Esophagus muscularis mucosa (tissue), 4 donors: ENCODE measurements around the gene NEK11. TPM values are rescaled to one million over a fixed set of nuclear protein-coding genes. Genes with fewer than 3 reads are reported as not detected.

ENCODE experiments used
- DNase-seq: peaks from one replicate; pipeline ENCODE4 v3.0.0-alpha.2; 2017; ENCODE audit errors: extremely low spot score
- H3K27ac ChIP-seq, 4 donors: fragments of 200-600 bp; sonication (generic); replicated peaks in 1 of 4; 1 replicate in 3 of 4; 2 replicates in 1 of 4; pipeline ENCODE4 v1.5.1; 2016 to 2019; ENCODE audit warnings: mild to moderate bottlenecking in 1 of 4
- H3K27me3 ChIP-seq, 4 donors: fragments of 200-600 bp; sonication (generic); one replicate each; pipeline versions ENCODE4 v1.5.1 to v1.6.0; 2016 to 2019
- H3K36me3 ChIP-seq, 4 donors: fragments of 200-600 bp; sonication (generic); one replicate each; pipeline ENCODE4 v1.5.1; 2016 to 2019
- H3K4me1 ChIP-seq, 4 donors: fragments of 200-600 bp; sonication (generic); one replicate each; pipeline ENCODE4 v1.5.1; 2016 to 2019
- H3K4me3 ChIP-seq, 4 donors: fragments of 200-600 bp; sonication (generic); 1 replicate in 2 of 4; 2 replicates in 2 of 4; pipeline ENCODE4 v1.5.1; 2016 to 2019; ENCODE audit warnings: mild to moderate bottlenecking in 4 of 4, moderate library complexity in 1 of 4
- H3K9me3 ChIP-seq, 4 donors: fragments of 200-600 bp; sonication (generic); 1 replicate in 3 of 4; 2 replicates in 1 of 4; pipeline ENCODE4 v1.5.1; 2016 to 2019
- CTCF ChIP-seq, 3 experiments: fragments of 200-600 bp in 2 of 3; fragments of 450-650 bp in 1 of 3; sonication (generic) in 2 of 3; IDR thresholded peaks; one replicate each; pipeline ENCODE4 v1.5.1; 2017 to 2019; ENCODE audit warnings: antibody characterized with exemption in 3 of 3, mild to moderate bottlenecking in 2 of 3, moderate library complexity in 1 of 3
- EP300 ChIP-seq: sonication (generic); formaldehyde crosslinking; IDR thresholded peaks from one replicate; pipeline ENCODE4 v1.6.1; 2017; ENCODE audit warnings: antibody characterized with exemption
- POLR2A ChIP-seq: fragments of 450-650 bp; IDR thresholded peaks from one replicate; pipeline ENCODE4 v1.6.1; 2017; ENCODE audit warnings: antibody characterized with exemption, moderate library complexity, mild to moderate bottlenecking, low read depth
- POLR2AphosphoS5 ChIP-seq, 2 donors: sonication (generic); formaldehyde crosslinking; IDR thresholded peaks; one replicate each; pipeline ENCODE4 v1.6.1; 2017; ENCODE audit warnings: antibody characterized with exemption in 2 of 2
- WGBS: methylation state at CpG from one replicate; pipeline ENCODE4 v1.1.5; 2018; 5-methylcytosine and 5-hydroxymethylcytosine counted together
- intact Hi-C: fragments of 100-400 bp; cut with DNase I; formaldehyde crosslinking; loops from one replicate; pipeline ENCODE4 v1.15.1; 2023
- total RNA-seq, 4 donors: library from RNA; depleted of rRNA; stranded (reverse); fragments of >200 nt; gene quantifications; one replicate each; pipeline versions ENCODE4 v1.1.0 to v1.2.1, GENCODE V29; 2016

The NEK11 gene
- total RNA-seq, 4 donors from 2014 or later, result 5.4 to 12.0 (median 6.8) TPM

GRCh38 chr3:131158434-131158833 is 131.8 kb downstream of the NEK11 start:
- no peaks in the 10 kb centered on the region for H3K4me1 ChIP-seq
- no peak overlapping the region for H3K27ac ChIP-seq
- 100% methylated on average over 1 of the region's 4 CpGs for WGBS
- intact Hi-C loops, result no loop called here
- no peaks in the 10 kb centered on the region for H3K9me3 ChIP-seq
- DNase-seq, result no peak
- peaks cover 0 to 3% (median 0%) of the 10 kb centered on the region in 4 donors for H3K36me3 ChIP-seq
- H3K4me3 ChIP-seq, result no peak overlapping the region
- TF ChIP-seq CTCF (IDR thresholded peaks at IDR 0.05) (no peak), POLR2A (no peak), EP300 (no peak), POLR2AphosphoS5 (IDR thresholded peaks at IDR 0.05) (no peak)
- H3K27me3 ChIP-seq, result no peaks in the 10 kb centered on the region

DNA sequence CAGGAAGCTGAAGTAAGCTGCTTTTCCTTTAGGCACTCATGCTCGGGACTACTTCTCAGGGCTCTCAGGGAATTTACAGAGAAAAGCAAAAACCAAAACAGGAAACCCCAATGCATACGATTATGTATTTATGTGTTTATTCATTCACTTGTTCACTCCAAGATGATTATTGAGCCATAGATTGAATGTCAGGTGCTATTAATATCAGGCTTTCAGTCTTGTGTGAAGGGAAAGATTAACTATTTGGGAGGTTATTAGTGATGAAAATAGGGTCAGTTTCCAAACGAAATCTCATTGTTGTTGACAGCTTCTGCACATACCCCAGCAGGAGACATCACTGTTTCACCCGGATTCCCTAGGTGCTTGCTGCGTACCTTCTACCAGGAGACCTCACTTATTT is 135.8 kb downstream of the NEK11 start:
- WGBS, result 67% methylated on average over 5 of the region's 5 CpGs
- no peaks in the 10 kb centered on the region for H3K9me3 ChIP-seq

DNA sequence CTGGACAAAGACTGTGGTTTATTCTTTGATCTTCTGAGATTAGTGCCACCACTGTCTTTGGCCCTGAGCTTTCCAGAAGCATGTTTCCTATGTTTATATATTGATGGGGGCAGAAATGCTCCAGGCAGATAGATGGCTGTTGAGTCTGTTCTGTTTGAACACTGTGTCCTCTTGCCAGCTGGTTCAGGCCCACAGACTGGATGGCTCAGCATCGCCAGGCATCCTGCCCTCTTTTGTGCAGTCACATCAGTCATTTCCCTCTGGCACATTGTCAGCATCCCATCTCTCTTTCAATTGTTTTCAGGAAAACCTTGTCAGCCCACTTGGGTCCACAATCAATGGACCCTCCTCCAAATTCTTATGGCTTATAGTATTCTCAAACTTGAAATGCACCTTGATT is 141.2 kb downstream of the NEK11 start:
- 73% methylated on average over 1 of the region's 1 CpG for WGBS
- intact Hi-C loops, result no loop called here
- Histone ChIP-seq H3K4me1 (no peaks in the 10 kb centered on the region), H3K4me3 (no peak overlapping the region), H3K36me3 (peaks cover 0 to 6% (median 4%) of the 10 kb centered on the region in 4 donors), H3K27ac (no peak overlapping the region), H3K27me3 (no peaks in the 10 kb centered on the region), H3K9me3 (no peaks in the 10 kb centered on the region)
- no peak for DNase-seq
- TF ChIP-seq POLR2A, result no peak
- TF ChIP-seq CTCF (IDR thresholded peaks at IDR 0.05), result no peak
- no peak for TF ChIP-seq POLR2AphosphoS5 (IDR thresholded peaks at IDR 0.05)
- TF ChIP-seq EP300, result no peak

More for the DNA sequence above, 135.8 kb downstream of the NEK11 start:
- no peak for DNase-seq
- no peaks in the 10 kb centered on the region for H3K4me1 ChIP-seq
- TF ChIP-seq POLR2AphosphoS5 (IDR thresholded peaks at IDR 0.05), result no peak
- TF ChIP-seq CTCF (IDR thresholded peaks at IDR 0.05), result no peak
- no peak for TF ChIP-seq EP300
- no peak for TF ChIP-seq POLR2A
- no peak overlapping the region for H3K4me3 ChIP-seq
- peaks cover 0 to 3% (median 1%) of the 10 kb centered on the region in 4 donors for H3K36me3 ChIP-seq
- H3K27me3 ChIP-seq, result no peaks in the 10 kb centered on the region
- intact Hi-C loops, result no loop called here
- no peak overlapping the region for H3K27ac ChIP-seq

DNA sequence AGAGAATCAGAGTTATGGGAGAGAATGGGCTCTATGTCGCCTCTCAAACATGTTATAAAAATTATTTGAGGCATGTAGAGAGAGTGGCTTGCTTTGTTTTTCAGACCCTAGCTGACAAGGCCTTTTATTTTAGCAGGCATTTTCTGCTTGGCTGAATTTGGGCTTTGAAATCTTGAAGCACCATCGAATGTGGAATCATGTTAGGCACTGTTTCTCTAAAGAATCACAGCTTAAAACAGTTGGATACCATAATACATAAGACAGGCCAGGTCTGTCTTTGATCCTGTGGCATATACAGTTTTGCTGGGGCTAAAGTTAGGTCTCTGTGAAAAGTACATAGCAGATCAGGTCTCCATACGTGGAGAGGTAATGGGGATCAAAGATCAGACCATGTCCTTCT is 142.7 kb downstream of the NEK11 start:
- no peaks in the 10 kb centered on the region for H3K27me3 ChIP-seq
- H3K9me3 ChIP-seq, result no peaks in the 10 kb centered on the region
- TF ChIP-seq CTCF (IDR thresholded peaks at IDR 0.05) (no peak), POLR2A (no peak), POLR2AphosphoS5 (IDR thresholded peaks at IDR 0.05) (no peak), EP300 (no peak)
- H3K36me3 ChIP-seq, result peaks cover 0 to 6% (median 4%) of the 10 kb centered on the region in 4 donors
- DNase-seq, result no peak
- no peak overlapping the region for H3K27ac ChIP-seq
- WGBS, result 94% methylated on average over 3 of the region's 3 CpGs
- H3K4me1 ChIP-seq, result no peaks in the 10 kb centered on the region
- intact Hi-C loops, result no loop called here
- no peak overlapping the region for H3K4me3 ChIP-seq
